Common myeloid progenitor, CD34-positive (primary cell): ENCODE results near the gene RHEBL1.

Experiments used
- CTCF ChIA-PET: fragments of 350-600 bp; sonication (Branson Sonifier 250); formaldehyde crosslinking; loops from one replicate; lab custom pipeline; 2021; ENCODE audit warnings: antibody characterized with exemption; lab: Charles Lee
- POLR2A ChIA-PET: fragments of 350-600 bp; sonication (Branson Sonifier 250); formaldehyde crosslinking; loops from one replicate; lab custom pipeline; 2021; ENCODE audit warnings: antibody characterized with exemption; lab: Charles Lee
- DNase-seq, 3 donors: peaks; one replicate each; pipeline versions ENCODE4 v3.0.0 to v3.0.0-alpha.2; 2013
- H3K27ac ChIP-seq, 2 experiments: 1 replicate in 1 of 2; 2 replicates in 1 of 2; pipeline ENCODE4 v1.7.0; 2013; ENCODE audit warnings: inconsistent platforms in 2 of 2, low read length in 2 of 2, mild to moderate bottlenecking in 2 of 2, low read depth in 1 of 2, moderate library complexity in 1 of 2; ENCODE audit not compliant: severe bottlenecking in 2 of 2, insufficient read depth in 1 of 2, poor library complexity in 1 of 2
- H3K27me3 ChIP-seq, 5 experiments: replicated peaks in 2 of 5; 1 replicate in 3 of 5; 2 replicates in 2 of 5; pipeline versions ENCODE4 v1.6.1 to v1.7.0; 2013; ENCODE audit warnings: low read length in 4 of 5, mild to moderate bottlenecking in 2 of 5, moderate library complexity in 2 of 5, inconsistent platforms in 1 of 5; ENCODE audit not compliant: insufficient read depth in 5 of 5, control insufficient read depth in 4 of 5
- H3K36me3 ChIP-seq, 4 experiments: 1 replicate in 2 of 4; 2 replicates in 2 of 4; pipeline versions ENCODE4 v1.6.1 to v1.7.0; 2013; ENCODE audit warnings: low read length in 3 of 4, control low read depth in 1 of 4, mild to moderate bottlenecking in 1 of 4; ENCODE audit not compliant: control insufficient read depth in 4 of 4, insufficient read depth in 4 of 4
- H3K4me1 ChIP-seq, 4 experiments: 1 replicate in 3 of 4; 2 replicates in 1 of 4; pipeline versions ENCODE4 v1.6.1 to v1.7.1; 2013; ENCODE audit warnings: low read length in 3 of 4, mild to moderate bottlenecking in 3 of 4, control low read depth in 1 of 4, inconsistent platforms in 1 of 4, moderate library complexity in 1 of 4; ENCODE audit not compliant: control insufficient read depth in 4 of 4, insufficient read depth in 4 of 4; ENCODE audit errors: control extremely low read depth in 1 of 4
- H3K4me3 ChIP-seq, 7 experiments: 1 replicate in 4 of 7; 2 replicates in 3 of 7; pipeline versions ENCODE4 v1.5.1 to v1.7.0; 2013; ENCODE audit warnings: mild to moderate bottlenecking in 7 of 7, low read length in 6 of 7, moderate library complexity in 6 of 7, inconsistent platforms in 2 of 7, low read depth in 2 of 7, control low read depth in 1 of 7; ENCODE audit not compliant: insufficient read depth in 4 of 7, control insufficient read depth in 1 of 7; ENCODE audit errors: extremely low read depth in 1 of 7
- H3K9me3 ChIP-seq, 5 experiments: 1 replicate in 4 of 5; 2 replicates in 1 of 5; pipeline versions ENCODE4 v1.6.1 to v1.7.1; 2013; ENCODE audit warnings: low read length in 4 of 5, mild to moderate bottlenecking in 2 of 5, inconsistent platforms in 1 of 5, low read depth in 1 of 5, moderate library complexity in 1 of 5; ENCODE audit not compliant: control insufficient read depth in 4 of 5, insufficient read depth in 2 of 5; ENCODE audit errors: control extremely low read depth in 1 of 5
- WGBS: methylation state at CpG from one replicate; pipeline ENCODE4 v1.1.5; 2013; ENCODE audit not compliant: insufficient coverage; 5-methylcytosine and 5-hydroxymethylcytosine counted together

The RHEBL1 gene

DNA sequence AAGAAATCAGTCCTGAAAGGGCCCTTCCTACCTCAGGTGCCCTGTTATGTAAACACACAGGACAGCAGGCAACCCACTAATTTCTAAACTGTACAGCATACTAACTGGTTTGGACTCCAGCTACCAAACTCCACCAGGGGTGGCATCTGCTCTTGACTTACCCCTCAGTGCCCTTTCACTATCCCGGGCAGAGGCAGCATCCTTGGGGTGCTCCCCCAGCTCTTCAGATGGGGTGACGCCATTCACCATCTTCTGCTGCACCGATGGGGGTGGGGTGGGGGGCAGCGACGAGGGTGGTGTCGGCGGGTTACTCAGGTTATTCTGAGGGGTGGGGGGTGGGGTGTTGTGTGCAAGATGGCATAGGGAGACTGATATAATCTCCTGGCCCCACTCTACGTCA, 39.7 kb downstream of the RHEBL1 start:
- POLR2A ChIA-PET: interaction anchor here (3.4 kb wide), 1 partner anchor 10 kb away, joined by 14 read pairs; the partner anchor contains the start of gene PRKAG1
- Histone ChIP-seq H3K4me3 (no peak overlapping the region), H3K9me3 (no peaks in the 10 kb centered on the region), H3K27me3 (no peaks in the 10 kb centered on the region), H3K36me3 (peaks cover 17 to 99% (median 84%) of the 10 kb centered on the region in 4 experiments), H3K4me1 (no peaks in the 10 kb centered on the region), H3K27ac (no peak overlapping the region)
- WGBS: no CpG with 5 or more reads among the region's 8 CpGs
- DNase-seq: no peak
- CTCF ChIA-PET: interaction anchor here (0.8 to 10.7 kb wide), 9 partner anchors 8 to 94 kb away, joined by 3 to 121 read pairs (median 4); no protein-coding TSS in a partner anchor

DNA sequence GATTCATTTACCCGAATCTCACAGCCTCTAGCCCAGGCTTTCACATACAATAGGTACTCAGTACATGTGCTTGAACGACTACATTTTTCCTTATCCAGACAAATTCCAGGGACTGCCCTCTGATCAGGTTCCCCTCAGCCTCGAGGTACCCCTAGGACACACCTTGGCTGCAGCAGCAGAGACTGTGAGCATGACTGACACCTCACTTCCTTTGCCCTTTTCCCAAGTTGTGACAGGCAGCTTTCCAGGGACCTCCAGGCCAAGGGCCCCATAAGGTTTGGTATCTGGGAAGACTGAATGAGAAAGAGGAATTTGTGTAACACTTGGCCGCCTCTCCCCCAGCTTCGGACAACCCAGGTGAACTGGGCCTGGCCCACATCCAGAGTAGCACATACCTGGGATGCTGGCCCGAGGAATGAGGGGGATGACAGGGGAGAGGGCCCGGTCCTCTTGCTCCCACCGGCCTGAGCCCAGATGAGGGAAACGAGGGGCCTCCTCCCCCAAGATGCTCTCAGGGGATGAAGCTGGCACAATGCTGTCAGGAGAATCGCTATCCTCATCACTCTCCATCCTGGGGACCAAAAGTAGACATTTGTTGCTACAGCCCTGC, 41.0 kb downstream of the RHEBL1 start:
- ChIA-PET CTCF (interaction anchor here (0.7 to 10.7 kb wide), 8 partner anchors 9 to 45 kb away, joined by 4 to 121 read pairs (median 5); no protein-coding TSS in a partner anchor), POLR2A (interaction anchor here (3.4 kb wide), 1 partner anchor 9 kb away, joined by 14 read pairs; the partner anchor contains the start of gene PRKAG1)
- no peak overlapping the region for H3K4me3 ChIP-seq
- H3K27me3 ChIP-seq: no peaks in the 10 kb centered on the region
- no peaks in the 10 kb centered on the region for H3K4me1 ChIP-seq
- DNase-seq: no peak
- WGBS: 100% methylated on average over 7 of the region's 10 CpGs
- H3K9me3 ChIP-seq: no peaks in the 10 kb centered on the region
- peaks cover 18 to 99% (median 81%) of the 10 kb centered on the region in 4 experiments for H3K36me3 ChIP-seq
- no peak overlapping the region for H3K27ac ChIP-seq

DNA sequence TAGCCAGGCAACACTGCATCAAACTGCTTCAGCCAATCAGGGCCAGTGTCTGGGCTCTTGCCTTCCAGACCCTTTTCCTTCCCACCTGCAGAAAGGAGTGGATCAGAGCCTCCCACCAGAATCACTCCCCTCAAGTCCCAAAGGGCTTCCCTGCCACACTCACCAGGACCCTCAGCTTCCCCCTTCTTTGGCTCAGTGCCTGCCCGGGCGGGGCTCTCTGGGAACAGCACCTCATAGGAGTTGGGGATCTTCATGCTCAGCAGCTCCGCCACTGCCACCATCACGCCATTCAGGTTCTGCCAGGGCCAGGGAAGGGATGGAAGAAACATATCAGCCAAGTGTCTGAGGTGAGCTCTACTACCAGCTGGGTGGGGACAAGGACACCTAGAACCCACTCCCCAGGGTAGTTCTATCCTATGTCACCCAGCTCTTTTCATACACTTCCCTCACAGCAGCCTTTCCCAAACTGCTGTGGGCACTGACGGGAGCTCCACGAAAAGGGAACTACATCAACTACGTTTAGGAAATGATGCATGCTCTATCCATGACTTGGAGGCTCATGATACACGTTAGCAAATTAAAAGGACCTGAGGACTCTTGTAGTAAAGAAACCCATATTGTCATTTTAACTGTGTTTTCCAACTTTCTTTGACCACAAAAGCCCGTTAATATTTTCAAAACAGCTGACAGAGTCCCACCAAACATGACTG, 41.8 kb downstream of the RHEBL1 start:
- H3K9me3 ChIP-seq: no peaks in the 10 kb centered on the region
- ChIA-PET POLR2A (interaction anchor here (3.4 kb wide), 1 partner anchor 8 kb away, joined by 14 read pairs; the partner anchor contains the start of gene PRKAG1), CTCF (interaction anchor here (0.7 to 10.7 kb wide), 9 partner anchors 8 to 44 kb away, joined by 3 to 121 read pairs (median 5); no protein-coding TSS in a partner anchor)
- DNase-seq: no peak
- H3K4me3 ChIP-seq: no peak overlapping the region
- no peaks in the 10 kb centered on the region for H3K4me1 ChIP-seq
- 86% methylated on average over 6 of the region's 9 CpGs for WGBS
- H3K27ac ChIP-seq: no peak overlapping the region
- H3K36me3 ChIP-seq: peaks cover 18 to 99% (median 81%) of the 10 kb centered on the region in 4 experiments
- H3K27me3 ChIP-seq: no peaks in the 10 kb centered on the region

DNA sequence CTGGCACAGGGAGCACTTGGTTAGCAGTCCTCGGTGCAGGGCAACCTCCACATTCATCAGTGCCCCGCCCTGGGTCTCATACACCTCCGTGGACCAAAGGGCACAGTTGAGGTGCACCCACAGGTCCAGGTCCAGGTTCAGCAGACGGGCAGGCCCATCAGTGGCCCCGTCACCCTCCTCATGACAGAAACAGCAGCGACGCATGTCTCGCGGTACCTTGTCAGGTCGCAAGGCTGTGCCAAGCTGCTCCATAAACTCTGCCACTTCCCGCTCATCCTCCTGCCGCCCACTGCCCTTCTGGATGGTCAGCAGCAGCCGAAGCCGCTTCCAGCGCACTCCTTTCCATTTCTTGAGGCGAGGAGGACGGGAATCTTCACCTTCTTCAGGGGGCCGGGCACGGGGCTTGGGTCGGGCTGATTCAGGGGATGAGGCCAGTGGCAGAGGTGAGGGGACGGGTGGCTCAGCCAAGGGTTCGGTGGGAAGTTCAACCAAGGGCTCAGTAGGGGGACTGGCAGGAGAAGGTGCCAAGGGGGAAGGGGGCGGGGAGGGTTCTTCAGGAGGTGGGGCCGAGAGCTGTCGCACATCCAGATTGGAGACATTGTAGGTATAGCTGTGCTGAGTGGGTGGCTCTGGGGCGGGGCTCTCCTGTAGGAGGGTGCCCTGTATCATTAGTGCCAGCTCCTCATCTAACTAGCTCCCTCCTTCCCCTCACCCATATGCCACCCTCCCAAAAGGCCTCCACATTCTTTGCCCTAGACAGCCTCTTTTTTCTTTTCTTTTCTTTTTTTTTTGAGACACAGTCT, 42.9 kb downstream of the RHEBL1 start:
- H3K27ac ChIP-seq: no peak overlapping the region
- no peaks in the 10 kb centered on the region for H3K9me3 ChIP-seq
- H3K4me1 ChIP-seq: no peaks in the 10 kb centered on the region
- H3K4me3 ChIP-seq: no peak overlapping the region
- ChIA-PET CTCF (interaction anchor here (1.2 to 8.6 kb wide), 5 partner anchors 9 to 43 kb away, joined by 4 to 148 read pairs (median 9); partner anchors contain the start of gene DDN), POLR2A (interaction anchor here (3.4 kb wide), 1 partner anchor 7 kb away, joined by 14 read pairs; the partner anchor contains the start of gene PRKAG1)
- 98% methylated on average over 23 of the region's 26 CpGs for WGBS
- H3K27me3 ChIP-seq: no peaks in the 10 kb centered on the region
- H3K36me3 ChIP-seq: peaks cover 24 to 99% (median 83%) of the 10 kb centered on the region in 4 experiments
- DNase-seq: no peak

DNA sequence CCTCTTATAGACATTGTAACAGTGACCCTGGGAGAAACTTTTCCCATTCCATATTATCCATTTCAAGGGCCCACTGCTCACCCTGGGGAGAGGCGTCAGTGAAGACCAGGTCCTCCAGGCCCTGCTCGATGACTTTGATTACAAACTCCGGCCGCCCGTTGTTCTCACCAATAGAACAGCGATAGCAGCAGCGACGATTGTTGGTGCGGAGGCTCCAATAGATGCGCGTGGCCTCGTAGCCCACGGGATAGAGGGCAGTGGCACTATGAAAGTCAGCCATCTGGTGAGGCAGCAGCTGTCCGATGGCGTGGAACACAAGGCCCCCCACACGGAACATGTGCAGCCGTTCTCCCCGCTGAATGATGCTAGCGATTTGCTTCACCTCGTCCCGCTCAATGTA, 43.7 kb downstream of the RHEBL1 start:
- WGBS: 99% methylated on average over 21 of the region's 21 CpGs
- Histone ChIP-seq H3K4me1 (peaks cover 0 to under 1% (median 0%) of the 10 kb centered on the region in 4 experiments), H3K9me3 (no peaks in the 10 kb centered on the region), H3K27ac (no peak overlapping the region), H3K36me3 (peaks cover 25 to 99% (median 82%) of the 10 kb centered on the region in 4 experiments), H3K4me3 (no peak overlapping the region), H3K27me3 (no peaks in the 10 kb centered on the region)
- ChIA-PET CTCF (interaction anchor here (2.3 to 8.6 kb wide), 4 partner anchors 12 to 38 kb away, joined by 9 to 148 read pairs (median 49); partner anchors contain the start of gene DDN), POLR2A (no interaction called here)
- DNase-seq: no peak

DNA sequence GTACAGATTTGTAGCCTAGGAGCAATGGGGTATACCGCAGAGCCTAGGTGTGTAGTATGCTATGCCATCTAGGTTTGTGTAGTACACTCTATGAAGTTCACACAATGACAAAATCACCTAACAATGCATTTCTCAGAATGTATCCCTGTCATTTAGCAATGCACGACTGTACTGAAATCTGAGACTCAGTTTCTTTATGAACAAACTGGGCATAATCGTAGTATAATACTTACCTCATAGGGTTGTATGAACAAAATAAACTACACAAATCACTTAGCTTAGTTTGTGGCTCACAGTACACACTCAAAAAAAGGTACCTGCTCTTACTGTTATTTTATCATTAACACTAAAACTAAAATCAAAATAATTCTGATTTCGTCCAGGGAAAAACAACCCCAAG, 44.3 kb downstream of the RHEBL1 start:
- DNase-seq: no peak
- Histone ChIP-seq H3K4me3 (no peak overlapping the region), H3K27ac (no peak overlapping the region), H3K36me3 (peaks cover 25 to 95% (median 76%) of the 10 kb centered on the region in 4 experiments), H3K4me1 (peaks cover 0 to 7% (median 4%) of the 10 kb centered on the region in 4 experiments), H3K27me3 (no peaks in the 10 kb centered on the region), H3K9me3 (no peaks in the 10 kb centered on the region)
- ChIA-PET POLR2A (no interaction called here), CTCF (interaction anchor here (0.6 to 8.6 kb wide), 4 partner anchors 13 to 956 kb away, joined by 3 to 148 read pairs (median 40); partner anchors contain the start of gene DDN)
- WGBS: 100% methylated on average over 1 of the region's 4 CpGs
